DND-41 (cell line): ENCODE measurements around the gene ATXN1.
"Not testable (repeated sequence)": the region's sequence is repeated elsewhere in the genome, so short reads cannot be mapped to it uniquely, and the experiment has no call there.

ENCODE experiments used
- ATAC-seq: fragments of 200-7000 bp; cut with Tn5 transposase; 3 replicates; pipeline ENCODE4 v1.9.1; 2021; ENCODE audit warnings: low read depth; ENCODE audit not compliant: insufficient read depth
- DNase-seq: peaks from one replicate; pipeline ENCODE4 v3.0.0-alpha.2; 2020
- H2AFZ ChIP-seq: 2 replicates; pipeline ENCODE4 v1.6.0; 2012; ENCODE audit warnings: low read depth, low read length
- H3K27ac ChIP-seq: 2 replicates; pipeline ENCODE4 v1.5.1; 2012; ENCODE audit warnings: low read length, inconsistent platforms
- H3K27me3 ChIP-seq: fragments of 200-600 bp; sonication (generic); 2 replicates; pipeline ENCODE4 v1.6.0; 2012; ENCODE audit warnings: low read length, mild to moderate bottlenecking, inconsistent platforms; ENCODE audit not compliant: insufficient read depth, poor library complexity
- H3K36me3 ChIP-seq: 2 replicates; pipeline ENCODE4 v1.5.1; 2012; ENCODE audit warnings: low read length, inconsistent platforms; ENCODE audit not compliant: insufficient read depth
- H3K4me1 ChIP-seq: 2 replicates; pipeline ENCODE4 v1.5.1; 2012; ENCODE audit warnings: mild to moderate bottlenecking, low read length; ENCODE audit not compliant: insufficient read depth
- H3K4me2 ChIP-seq: 2 replicates; pipeline ENCODE4 v1.6.0; 2012; ENCODE audit warnings: mild to moderate bottlenecking, moderate library complexity, low read length, inconsistent platforms; ENCODE audit not compliant: insufficient read depth
- H3K4me3 ChIP-seq, 2 experiments: fragments of 200-600 bp in 1 of 2; shearing (Covaris generic) in 1 of 2; 2 replicates each; pipeline ENCODE4 v1.5.1; 2012 to 2016; ENCODE audit warnings: inconsistent platforms in 2 of 2, low read length in 2 of 2, mild to moderate bottlenecking in 2 of 2, low read depth in 1 of 2, moderate library complexity in 1 of 2
- H3K79me2 ChIP-seq: 2 replicates; pipeline ENCODE4 v1.6.0; 2012; ENCODE audit warnings: low read length, inconsistent platforms; ENCODE audit not compliant: insufficient read depth
- H3K9ac ChIP-seq: 2 replicates; pipeline ENCODE4 v1.6.0; 2012; ENCODE audit warnings: low read depth, mild to moderate bottlenecking, inconsistent platforms, low read length, moderate library complexity
- H3K9me3 ChIP-seq: 2 replicates; pipeline ENCODE4 v1.5.1; 2012; ENCODE audit warnings: low read length, moderate library complexity, mild to moderate bottlenecking, inconsistent platforms; ENCODE audit not compliant: insufficient read depth, severe bottlenecking
- H4K20me1 ChIP-seq: 2 replicates; pipeline ENCODE4 v1.6.0; 2012; ENCODE audit warnings: low read length; ENCODE audit not compliant: insufficient read depth
- CTCF ChIP-seq: IDR thresholded peaks from 2 replicates; pipeline ENCODE4 v1.5.1; 2012; ENCODE audit warnings: borderline replicate concordance, low read length, moderate library complexity, mild to moderate bottlenecking; ENCODE audit not compliant: poor library complexity, severe bottlenecking; ENCODE audit errors: extremely low read depth
- EZH2 ChIP-seq: IDR thresholded peaks from 3 replicates; pipeline ENCODE4 v1.6.1; 2012; ENCODE audit warnings: borderline replicate concordance, low read depth, mild to moderate bottlenecking, moderate library complexity, low read length, inconsistent platforms; ENCODE audit not compliant: severe bottlenecking

ATXN1 gene

DNA sequence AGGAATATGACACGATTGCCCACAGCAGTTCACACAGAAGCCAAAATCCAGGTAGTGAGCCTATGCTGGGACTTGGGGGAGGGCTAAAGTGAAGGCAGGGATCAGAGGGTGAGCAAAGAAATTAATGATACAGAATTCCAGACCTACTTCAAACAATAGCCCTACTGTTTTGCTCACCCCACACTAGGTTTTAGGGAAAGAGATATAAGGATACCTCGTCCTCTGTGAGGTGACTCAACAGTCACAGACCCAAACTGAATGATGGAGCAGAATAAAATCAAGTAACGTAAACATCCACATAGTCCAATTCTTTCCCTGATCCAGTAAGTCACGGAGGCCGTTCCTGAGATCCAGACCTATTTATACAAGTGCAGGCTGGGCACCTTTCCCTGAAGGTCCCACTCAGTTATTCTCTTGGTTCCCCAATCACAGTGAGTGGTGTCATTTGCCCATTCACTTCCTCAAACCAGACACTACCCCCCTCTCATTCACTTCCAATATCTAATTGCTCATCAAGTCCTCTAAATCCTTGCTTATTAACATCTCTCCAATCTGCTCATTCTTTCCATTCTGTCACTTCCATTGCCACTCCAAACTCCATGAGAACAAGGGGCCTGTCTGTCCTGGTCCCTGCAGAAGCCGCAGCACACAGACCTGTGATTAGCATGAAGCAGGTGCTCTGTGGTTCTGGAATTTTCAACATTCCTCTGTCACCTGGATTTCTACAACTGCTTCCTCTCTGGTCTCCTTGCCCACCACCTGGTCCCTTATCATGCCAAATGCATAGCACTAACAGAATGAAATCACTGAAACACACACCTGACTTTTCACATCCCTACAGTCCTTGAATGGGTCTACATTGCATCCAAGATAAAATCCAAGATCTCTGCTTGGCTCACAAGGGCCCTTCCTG, 55.9 kb downstream of the ATXN1 start:
- TF ChIP-seq CTCF = no peak
- Histone ChIP-seq H3K36me3 (no peaks in the 10 kb centered on the region), H3K4me2 (no peak overlapping the region), H3K9me3 (no peaks in the 10 kb centered on the region), H3K27me3 (no peaks in the 10 kb centered on the region), H4K20me1 (no peaks in the 10 kb centered on the region), H3K79me2 (no peaks in the 10 kb centered on the region), H3K4me1 (no peaks in the 10 kb centered on the region), H3K9ac (no peak overlapping the region), H3K27ac (no peak overlapping the region), H3K4me3 (no peak overlapping the region), H2AFZ (no peak overlapping the region)
- ATAC-seq = no peak
- DNase-seq = no peak

DNA sequence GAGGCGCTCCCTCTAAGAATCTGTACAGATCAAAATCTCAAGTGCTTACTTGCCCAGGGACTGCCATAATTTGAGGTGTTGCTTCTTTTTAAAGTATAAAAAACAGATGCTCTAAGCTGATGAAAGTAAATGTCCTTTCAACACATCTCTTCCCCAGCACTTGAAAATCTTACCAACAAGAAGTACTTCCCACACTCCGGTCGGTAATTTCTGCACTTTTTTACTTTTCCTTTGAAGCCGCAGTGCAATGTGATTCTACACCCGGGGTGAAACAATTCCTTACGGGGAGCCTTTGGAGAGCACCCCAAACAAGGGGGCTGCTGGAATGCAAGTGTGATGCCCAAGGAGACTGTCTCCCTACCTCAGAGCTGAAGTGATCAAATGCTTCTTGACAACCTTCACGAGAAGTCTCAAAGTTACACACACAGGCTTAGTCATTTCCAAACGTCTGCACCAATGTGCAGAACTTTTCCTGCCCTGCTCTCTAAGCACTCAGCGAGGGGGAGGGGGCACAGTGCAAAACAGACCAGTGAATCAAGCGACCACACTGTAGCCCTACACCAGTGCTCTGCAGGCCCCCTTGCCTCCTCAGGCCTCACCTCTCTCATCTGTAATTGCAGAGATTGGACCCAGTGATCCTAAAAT, 56.7 kb downstream of the ATXN1 start:
- Histone ChIP-seq H3K4me1 (no peaks in the 10 kb centered on the region), H3K9ac (no peak overlapping the region), H3K27me3 (no peaks in the 10 kb centered on the region), H3K4me2 (no peak overlapping the region), H3K36me3 (no peaks in the 10 kb centered on the region), H2AFZ (no peak overlapping the region), H3K4me3 (no peak overlapping the region), H3K79me2 (no peaks in the 10 kb centered on the region), H3K27ac (no peak overlapping the region), H4K20me1 (no peaks in the 10 kb centered on the region), H3K9me3 (no peaks in the 10 kb centered on the region)
- TF ChIP-seq CTCF (no peak), EZH2 (no peak)
- ATAC-seq = no peak
- no peak for DNase-seq

- H3K79me2 ChIP-seq, H4K20me1 ChIP-seq, H3K9ac ChIP-seq, H3K36me3 ChIP-seq, H2AFZ ChIP-seq, H3K9me3 ChIP-seq, ATAC-seq, H3K4me3 ChIP-seq, H3K27ac ChIP-seq, H3K4me2 ChIP-seq, H3K4me1 ChIP-seq, H3K27me3 ChIP-seq, DNase-seq: not testable (repeated sequence)
Measured at GRCh38 chr6:16702627-16703378, 58.5 kb downstream of the ATXN1 start.

DNA sequence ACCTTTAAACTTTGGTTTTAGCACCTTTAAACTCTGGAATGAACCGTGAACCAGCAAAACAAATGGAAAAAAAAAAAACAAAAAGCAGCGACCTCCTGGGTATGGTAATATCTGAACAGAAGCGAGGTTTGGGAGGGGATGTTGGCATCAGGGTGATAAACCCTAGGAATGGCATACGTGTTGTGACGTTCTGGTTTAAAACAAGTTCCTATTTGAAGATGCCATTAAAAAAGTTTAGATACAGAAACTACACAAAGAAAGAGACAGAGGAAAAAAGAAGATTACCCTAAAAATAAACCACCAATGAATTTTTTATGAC, 60.4 kb downstream of the ATXN1 start:
- Histone ChIP-seq H3K4me2 (no peak overlapping the region), H3K79me2 (no peaks in the 10 kb centered on the region), H3K36me3 (no peaks in the 10 kb centered on the region), H3K4me3 (no peak overlapping the region), H3K27me3 (no peaks in the 10 kb centered on the region), H3K27ac (no peak overlapping the region), H4K20me1 (no peaks in the 10 kb centered on the region), H2AFZ (no peak overlapping the region), H3K4me1 (no peaks in the 10 kb centered on the region), H3K9ac (no peak overlapping the region), H3K9me3 (no peaks in the 10 kb centered on the region)
- TF ChIP-seq CTCF = no peak
- no peak for TF ChIP-seq EZH2
- no peak for DNase-seq
- ATAC-seq = no peak
